ENCODE measurements around the gene NOA1. TPM values are rescaled to one million over a fixed set of nuclear protein-coding genes. Genes with fewer than 3 reads are reported as not detected.

Gene NOA1
- total RNA-seq, 1 donor = 32.9 TPM

DNA sequence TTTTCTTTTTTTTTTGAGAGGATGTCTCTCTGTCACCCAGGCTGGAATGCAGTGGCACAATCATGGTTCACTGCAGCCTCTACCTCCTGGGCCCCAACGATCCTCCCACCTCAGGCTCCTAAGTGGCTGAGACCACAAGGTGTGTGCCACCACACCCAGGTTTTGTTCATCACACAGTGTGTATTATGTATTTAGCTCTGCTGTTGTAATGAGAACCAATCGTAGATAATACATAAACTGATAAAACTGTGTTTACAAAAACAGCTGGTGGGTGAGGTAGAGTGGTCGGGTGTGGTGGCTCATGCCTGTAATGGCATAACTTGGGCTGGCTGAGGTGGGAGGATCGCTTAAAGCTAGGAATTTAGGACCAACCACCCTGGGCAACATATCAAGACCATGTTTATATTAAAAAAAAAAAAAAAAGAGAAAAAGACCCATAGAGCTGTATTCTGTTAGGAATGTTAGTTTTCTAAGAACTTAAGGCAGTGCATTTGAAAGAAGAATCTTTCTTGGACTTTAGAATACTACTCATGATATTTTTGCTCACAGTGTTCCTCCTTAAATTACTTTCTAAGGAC is 36.2 kb upstream of the NOA1 start:
- H3K79me2 ChIP-seq (ENCODE audit: insufficient read depth, low read length) = peaks cover 11% of the 10 kb centered on the region
- peaks cover 58% of the 10 kb centered on the region for H3K36me3 ChIP-seq (ENCODE audit: insufficient read depth, low read length)
- no peak for DNase-seq (ENCODE audit: insufficient read length, low spot score, missing footprints)
- H3K4me2 ChIP-seq (ENCODE audit: insufficient read depth, low read length) = no peak overlapping the region
- no peaks in the 10 kb centered on the region for H3K27me3 ChIP-seq (ENCODE audit: insufficient read depth, low read length)
- H3K9me3 ChIP-seq (ENCODE audit: low read depth, low read length) = no peaks in the 10 kb centered on the region
- H2AFZ ChIP-seq (ENCODE audit: low read length) = no peak overlapping the region
- no peaks in the 10 kb centered on the region for H3K4me1 ChIP-seq (ENCODE audit: insufficient read depth, low read length)
- peaks cover 2% of the 10 kb centered on the region for H4K20me1 ChIP-seq (ENCODE audit: insufficient read depth, low read length)
- H3K4me3 ChIP-seq (ENCODE audit: insufficient read depth, low read length) = no peak overlapping the region
- TF ChIP-seq CTCF (IDR thresholded peaks at IDR 0.05; ENCODE audit: extremely low read depth, low read depth, low read length) = no peak
- no peak overlapping the region for H3K27ac ChIP-seq (ENCODE audit: low read depth, low read length)

DNA sequence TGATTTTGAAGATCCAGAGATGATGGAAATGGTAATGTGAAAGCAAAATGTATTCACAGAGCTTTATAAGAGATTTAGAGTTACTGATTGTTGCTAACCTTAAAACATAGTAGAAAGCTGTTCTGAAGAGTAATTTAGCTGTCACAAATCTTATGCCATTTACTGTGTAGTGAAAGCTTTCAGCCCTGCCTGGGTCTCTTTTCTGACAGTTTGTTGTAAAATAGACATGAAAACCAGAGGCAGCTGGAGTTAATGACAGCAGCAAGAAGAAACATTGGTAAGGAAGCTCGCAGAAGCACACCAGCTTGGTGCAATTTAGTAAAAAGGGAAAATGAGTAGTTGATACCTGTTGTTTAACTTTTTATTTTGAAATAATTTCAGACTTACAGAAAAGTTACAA is 22.3 kb upstream of the NOA1 start:
- peaks cover 24% of the 10 kb centered on the region for H3K79me2 ChIP-seq (ENCODE audit: insufficient read depth, low read length)
- no peak for TF ChIP-seq CTCF (IDR thresholded peaks at IDR 0.05; ENCODE audit: extremely low read depth, low read depth, low read length)
- peaks cover 65% of the 10 kb centered on the region for H3K36me3 ChIP-seq (ENCODE audit: insufficient read depth, low read length)

DNA sequence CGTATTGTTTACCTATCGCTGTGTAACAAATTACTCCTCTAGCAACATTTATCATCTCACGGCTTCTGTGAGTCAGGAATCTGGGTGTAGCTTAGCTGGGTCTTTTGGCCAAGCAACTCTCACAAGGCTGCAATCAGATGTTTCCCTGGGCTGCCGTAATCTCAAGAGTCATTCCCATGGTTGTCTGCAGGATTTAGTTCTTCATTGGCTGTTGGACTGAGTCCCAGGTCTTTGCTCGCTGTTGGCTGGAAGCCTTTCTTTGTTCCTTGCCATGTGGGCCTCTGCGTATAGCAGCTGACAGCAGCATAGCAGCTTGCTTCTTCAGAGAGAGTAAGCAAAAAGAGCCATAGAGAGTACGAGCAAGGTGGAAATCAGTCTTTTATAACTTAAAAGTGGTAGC is 18.1 kb upstream of the NOA1 start:
- DNase-seq (ENCODE audit: insufficient read length, low spot score, missing footprints) = peak; percentile 69
- Histone ChIP-seq H3K27me3 (ENCODE audit: insufficient read depth, low read length) (no peaks in the 10 kb centered on the region), H3K4me2 (ENCODE audit: insufficient read depth, low read length) (peak overlapping the region; percentile 5), H2AFZ (ENCODE audit: low read length) (no peak overlapping the region), H3K4me3 (ENCODE audit: insufficient read depth, low read length) (no peak overlapping the region), H4K20me1 (ENCODE audit: insufficient read depth, low read length) (peaks cover 6% of the 10 kb centered on the region), H3K36me3 (ENCODE audit: insufficient read depth, low read length) (peaks cover 54% of the 10 kb centered on the region), H3K27ac (ENCODE audit: low read depth, low read length) (peak overlapping the region; percentile 75), H3K79me2 (ENCODE audit: insufficient read depth, low read length) (peaks cover 49% of the 10 kb centered on the region), H3K4me1 (ENCODE audit: insufficient read depth, low read length) (peaks cover 6% of the 10 kb centered on the region), H3K9me3 (ENCODE audit: low read depth, low read length) (no peaks in the 10 kb centered on the region)
- TF ChIP-seq CTCF (IDR thresholded peaks at IDR 0.05; ENCODE audit: extremely low read depth, low read depth, low read length) = no peak

More for the DNA sequence above, 22.3 kb upstream of the NOA1 start:
- H4K20me1 ChIP-seq (ENCODE audit: insufficient read depth, low read length) = peaks cover 4% of the 10 kb centered on the region
- DNase-seq (ENCODE audit: insufficient read length, low spot score, missing footprints) = no peak
- H3K27me3 ChIP-seq (ENCODE audit: insufficient read depth, low read length) = no peaks in the 10 kb centered on the region
- H3K4me1 ChIP-seq (ENCODE audit: insufficient read depth, low read length) = peaks cover 6% of the 10 kb centered on the region
- H3K4me2 ChIP-seq (ENCODE audit: insufficient read depth, low read length) = no peak overlapping the region
- no peak overlapping the region for H2AFZ ChIP-seq (ENCODE audit: low read length)
- H3K4me3 ChIP-seq (ENCODE audit: insufficient read depth, low read length) = no peak overlapping the region
- no peaks in the 10 kb centered on the region for H3K9me3 ChIP-seq (ENCODE audit: low read depth, low read length)
- no peak overlapping the region for H3K27ac ChIP-seq (ENCODE audit: low read depth, low read length)

GRCh38 chr4:56990109-56990905 is 12.9 kb upstream of the NOA1 start:
- Histone ChIP-seq H2AFZ (ENCODE audit: low read length) (no peak overlapping the region), H4K20me1 (ENCODE audit: insufficient read depth, low read length) (peaks cover 19% of the 10 kb centered on the region), H3K4me1 (ENCODE audit: insufficient read depth, low read length) (peaks cover 2% of the 10 kb centered on the region), H3K4me3 (ENCODE audit: insufficient read depth, low read length) (no peak overlapping the region), H3K36me3 (ENCODE audit: insufficient read depth, low read length) (peaks cover 58% of the 10 kb centered on the region), H3K4me2 (ENCODE audit: insufficient read depth, low read length) (no peak overlapping the region), H3K79me2 (ENCODE audit: insufficient read depth, low read length) (peaks cover 72% of the 10 kb centered on the region), H3K27me3 (ENCODE audit: insufficient read depth, low read length) (no peaks in the 10 kb centered on the region), H3K9me3 (ENCODE audit: low read depth, low read length) (no peaks in the 10 kb centered on the region), H3K27ac (ENCODE audit: low read depth, low read length) (no peak overlapping the region)
- no peak for TF ChIP-seq CTCF (IDR thresholded peaks at IDR 0.05; ENCODE audit: extremely low read depth, low read depth, low read length)
- DNase-seq (ENCODE audit: insufficient read length, low spot score, missing footprints) = no peak
